Daoy (cell line): ENCODE data around the gene GOLPH3. TPM values are rescaled to one million over a fixed set of nuclear protein-coding genes. Genes with fewer than 3 reads are reported as not detected.

Experiments
- DNase-seq: peaks from one replicate; pipeline ENCODE4 v3.0.0-alpha.2; 2015; ENCODE audit warnings: low read depth
- total RNA-seq: library from RNA; depleted of rRNA; stranded (reverse); fragments of >200 nt; shearing (Covaris generic); gene quantifications from 2 replicates; pipeline ENCODE4 v1.2.3, GENCODE V29; 2014

Gene GOLPH3
- total RNA-seq, 1 experiment from 2014 or later = 54.3 TPM

DNA sequence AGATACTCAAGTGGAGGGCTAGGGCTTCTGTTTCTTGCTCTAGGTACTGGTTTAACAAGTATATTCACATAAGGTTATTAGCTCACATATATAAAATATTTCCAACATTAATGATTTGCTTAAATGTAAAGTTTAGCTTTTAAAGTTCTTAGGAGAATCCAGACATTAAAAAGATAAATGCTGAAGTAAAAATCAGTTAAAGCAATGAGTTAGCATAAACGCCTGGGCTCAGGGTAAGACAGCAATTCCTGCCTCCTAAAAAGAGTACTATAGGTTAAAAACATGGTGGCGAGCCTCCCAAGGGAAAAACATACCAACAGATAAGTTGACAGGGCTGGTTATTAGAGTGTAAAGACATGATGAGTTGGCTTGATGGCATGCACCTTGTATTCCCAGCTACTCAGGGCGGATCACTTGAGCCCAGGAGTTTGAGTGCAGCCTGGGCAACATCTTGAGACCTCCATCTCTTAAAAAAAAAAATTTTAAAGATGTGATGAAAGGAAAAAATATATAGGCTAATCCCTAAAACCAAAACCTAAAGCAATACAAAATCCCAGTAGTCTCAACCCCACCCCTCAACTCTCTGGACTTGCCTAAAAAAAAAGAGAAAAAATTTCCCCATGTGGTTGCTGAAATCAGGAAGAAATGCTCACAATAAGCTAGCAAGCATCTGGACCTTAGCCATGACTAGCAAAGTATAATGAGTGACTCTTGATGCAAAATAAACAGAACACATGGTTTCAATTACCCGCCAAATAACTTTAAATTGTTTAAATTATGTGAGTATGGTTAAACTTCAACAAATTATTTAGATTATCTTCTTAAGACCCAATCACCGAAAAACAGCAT is 3.6 kb downstream of the GOLPH3 start:
- peak; percentile 10 for DNase-seq

GRCh38 chr5:32168460-32169033 is 5.6 kb downstream of the GOLPH3 start:
- DNase-seq = no peak

DNA sequence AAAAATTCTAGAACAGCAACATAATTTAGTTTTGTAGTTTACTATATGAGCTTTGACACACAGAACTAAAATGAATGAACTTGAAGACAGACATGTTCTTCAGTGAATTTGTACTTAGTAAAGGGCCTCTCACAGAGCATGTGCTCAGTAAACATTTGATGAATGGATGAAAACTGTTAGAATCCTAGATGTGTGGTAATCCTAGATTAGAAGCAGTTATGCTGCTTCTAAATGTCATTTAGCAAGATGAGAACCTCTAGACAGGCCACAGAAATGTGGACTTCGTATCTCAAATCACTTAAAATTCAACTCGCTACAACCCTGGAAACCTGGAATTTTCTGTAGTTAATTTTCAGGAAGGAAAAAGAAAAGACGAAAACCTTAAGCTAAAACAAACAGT is 8.5 kb downstream of the GOLPH3 start:
- DNase-seq = no peak

DNA sequence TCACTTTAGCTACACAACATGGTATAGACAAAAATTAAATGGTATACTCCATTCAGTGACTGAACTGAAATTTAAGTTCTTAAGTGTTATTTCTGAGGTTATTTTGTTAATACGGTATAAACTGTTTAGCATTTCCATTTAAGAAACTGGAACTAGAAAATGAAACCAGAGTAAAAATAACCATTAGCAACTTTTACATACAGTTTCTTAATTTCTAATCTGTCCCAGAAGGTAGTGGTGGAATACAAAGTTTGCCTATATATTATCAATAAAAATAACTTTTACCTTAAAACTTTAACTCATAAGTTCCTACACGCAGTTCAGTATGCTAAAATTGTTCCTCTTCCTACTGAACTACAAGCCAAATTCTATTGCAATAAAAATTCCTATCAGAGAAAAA is 10.3 kb downstream of the GOLPH3 start:
- no peak for DNase-seq

DNA sequence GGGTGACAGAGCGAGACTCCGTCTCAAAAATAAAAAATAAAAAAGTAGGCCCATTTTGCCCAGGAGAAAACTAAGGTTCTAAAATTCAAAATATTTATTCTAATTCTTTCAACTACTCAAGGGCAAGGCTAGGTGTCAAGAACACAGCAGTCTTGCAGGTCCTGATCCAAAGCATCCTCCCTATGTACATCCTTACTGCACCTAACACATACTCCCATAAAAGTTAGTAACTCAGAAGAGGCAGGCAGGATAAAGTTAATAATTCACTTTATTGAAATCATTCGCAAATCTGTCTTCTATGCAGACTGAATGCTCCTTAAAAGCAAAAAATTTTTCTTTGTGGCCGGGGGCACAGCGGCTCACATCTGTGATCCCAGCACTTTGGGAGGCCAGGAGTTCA is 11.1 kb downstream of the GOLPH3 start:
- DNase-seq = no peak

GRCh38 chr5:32160228-32160627 is 13.9 kb downstream of the GOLPH3 start:
- DNase-seq = no peak

DNA sequence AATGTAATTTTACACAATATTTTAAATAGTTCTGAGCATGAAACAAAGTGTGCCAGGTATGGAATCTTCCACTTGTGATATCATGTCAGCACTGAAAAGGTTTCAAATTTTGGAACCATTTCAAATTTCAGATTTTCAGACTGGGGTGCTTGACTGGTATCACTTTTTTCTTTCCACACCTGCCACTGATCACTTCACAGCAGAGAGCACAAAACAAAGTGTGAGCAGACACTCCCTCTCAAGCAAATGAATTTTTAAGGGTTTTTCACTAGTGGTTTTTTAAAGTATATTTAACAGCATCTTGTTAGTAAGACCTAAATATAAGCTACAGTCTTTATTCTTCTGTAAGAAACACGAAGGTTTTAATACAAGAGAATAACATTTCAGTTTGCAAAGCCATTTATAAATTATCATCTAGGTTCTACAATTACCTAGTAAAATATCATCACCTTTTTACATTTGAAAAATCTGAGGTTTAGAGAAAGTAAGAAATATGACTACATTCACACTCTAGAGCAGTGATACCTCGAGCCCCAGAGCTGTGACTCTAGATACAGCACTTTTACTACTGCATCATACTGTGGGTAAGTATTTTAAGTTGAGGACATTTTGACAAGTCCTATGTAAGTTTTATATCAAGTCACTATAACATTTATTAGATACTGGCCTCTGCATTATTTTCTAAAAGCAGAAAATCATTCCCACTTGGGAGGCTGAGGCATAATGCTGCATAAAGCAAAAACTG is 14.6 kb downstream of the GOLPH3 start:
- no peak for DNase-seq

GRCh38 chr5:32158679-32158975 is 15.5 kb downstream of the GOLPH3 start:
- DNase-seq = no peak

GRCh38 chr5:32157078-32157477 is 17.0 kb downstream of the GOLPH3 start:
- DNase-seq = no peak

- peak; percentile 3 for DNase-seq
Measured at GRCh38 chr5:32156635-32157034, 17.5 kb downstream of the GOLPH3 start.

DNA sequence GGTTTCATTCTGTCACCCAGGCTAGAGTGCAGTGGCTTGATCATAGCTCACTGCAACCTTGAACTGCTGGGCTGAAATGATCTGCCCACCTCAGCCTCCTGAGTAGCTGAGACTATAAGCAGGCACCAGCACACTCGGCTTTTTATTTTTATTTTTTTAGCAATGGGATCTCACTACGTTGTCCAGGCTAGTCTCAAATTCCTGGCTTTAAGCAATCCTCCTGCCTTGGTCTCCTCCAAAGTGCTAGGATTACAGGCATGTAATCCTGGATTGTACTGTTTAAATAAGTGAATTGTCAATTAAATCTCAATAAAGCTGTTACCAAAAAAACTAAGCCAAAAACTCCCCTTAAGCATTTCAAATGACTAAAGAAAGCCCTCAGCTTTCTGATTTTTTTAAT is 18.9 kb downstream of the GOLPH3 start:
- no peak for DNase-seq

DNA sequence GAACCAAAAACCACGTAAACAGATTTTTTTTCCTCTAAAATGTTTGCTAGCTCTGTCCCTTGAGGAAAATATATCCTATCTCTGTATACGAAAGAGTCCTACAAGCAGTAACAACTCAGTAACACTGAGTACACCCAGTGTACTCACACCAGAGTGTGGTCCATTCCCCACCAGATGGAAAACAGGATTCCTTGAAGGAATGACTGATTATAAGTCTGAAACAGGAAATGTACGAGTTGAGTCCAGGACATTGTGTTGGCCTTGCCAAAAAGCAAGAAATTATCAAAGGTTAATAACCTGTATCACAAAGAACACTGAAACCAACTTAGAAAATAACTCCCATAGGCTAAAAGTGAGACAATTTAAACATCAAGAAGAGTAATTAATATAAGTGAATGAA is 20.4 kb downstream of the GOLPH3 start:
- no peak for DNase-seq

DNA sequence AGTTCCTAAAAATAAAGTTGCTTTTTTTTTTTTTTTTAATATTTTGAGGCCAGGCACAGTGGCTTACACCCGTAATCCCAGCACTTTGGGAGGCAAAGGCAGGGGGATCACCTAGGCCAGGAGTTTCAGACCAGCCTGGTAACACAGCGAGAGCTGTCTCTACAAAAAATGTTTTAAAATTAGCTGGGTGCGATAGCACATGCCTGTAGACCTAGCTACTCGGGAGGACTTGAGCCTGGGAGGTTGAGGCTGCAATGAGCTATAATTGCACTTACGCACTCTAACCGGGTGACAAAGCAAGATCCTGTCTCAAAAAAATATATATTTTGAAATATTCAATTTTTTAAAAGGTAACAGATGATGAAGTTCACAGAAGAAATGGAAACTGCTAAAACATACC is 22.9 kb downstream of the GOLPH3 start:
- no peak for DNase-seq

DNA sequence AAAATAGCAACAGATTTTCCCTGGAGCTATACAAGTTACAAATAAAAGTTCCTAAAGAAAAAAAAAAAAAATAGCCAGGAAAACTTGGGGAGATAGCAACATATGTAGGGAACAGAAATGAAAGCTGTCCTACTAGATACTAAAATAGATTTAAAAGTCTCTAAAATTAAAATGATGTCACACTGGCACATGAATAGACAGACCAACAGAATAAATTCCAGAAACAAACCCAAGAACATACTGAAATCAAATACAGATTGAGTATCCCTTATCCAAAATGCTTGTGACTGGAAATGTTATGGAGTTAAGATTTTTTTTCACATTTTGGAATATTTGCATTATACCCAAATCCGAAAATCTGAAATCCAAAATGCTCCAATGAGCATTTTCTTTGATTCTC is 23.8 kb downstream of the GOLPH3 start:
- no peak for DNase-seq

- DNase-seq = no peak
Measured at GRCh38 chr5:32147959-32148358, 26.2 kb downstream of the GOLPH3 start.

- DNase-seq = no peak
Measured at GRCh38 chr5:32147236-32147635, 26.9 kb downstream of the GOLPH3 start.

DNA sequence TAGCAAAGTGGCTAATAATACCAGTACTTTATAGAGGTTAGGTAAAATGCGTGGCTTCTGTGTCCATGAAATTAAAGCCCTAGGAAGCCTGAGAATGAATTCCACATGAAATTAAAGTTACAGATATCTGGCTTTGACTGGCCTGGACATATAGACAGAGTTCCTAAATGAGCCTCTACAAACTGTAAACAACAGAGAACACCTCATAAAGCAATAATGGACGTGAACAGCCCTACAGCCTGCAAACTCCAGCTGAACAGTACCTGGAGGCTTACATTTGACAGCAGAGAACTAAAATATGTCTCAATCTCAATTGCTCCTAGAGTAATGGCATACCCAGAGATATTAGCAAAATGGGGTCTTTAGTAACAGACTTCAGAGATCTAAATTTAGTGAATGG is 28.7 kb downstream of the GOLPH3 start:
- no peak for DNase-seq

DNA sequence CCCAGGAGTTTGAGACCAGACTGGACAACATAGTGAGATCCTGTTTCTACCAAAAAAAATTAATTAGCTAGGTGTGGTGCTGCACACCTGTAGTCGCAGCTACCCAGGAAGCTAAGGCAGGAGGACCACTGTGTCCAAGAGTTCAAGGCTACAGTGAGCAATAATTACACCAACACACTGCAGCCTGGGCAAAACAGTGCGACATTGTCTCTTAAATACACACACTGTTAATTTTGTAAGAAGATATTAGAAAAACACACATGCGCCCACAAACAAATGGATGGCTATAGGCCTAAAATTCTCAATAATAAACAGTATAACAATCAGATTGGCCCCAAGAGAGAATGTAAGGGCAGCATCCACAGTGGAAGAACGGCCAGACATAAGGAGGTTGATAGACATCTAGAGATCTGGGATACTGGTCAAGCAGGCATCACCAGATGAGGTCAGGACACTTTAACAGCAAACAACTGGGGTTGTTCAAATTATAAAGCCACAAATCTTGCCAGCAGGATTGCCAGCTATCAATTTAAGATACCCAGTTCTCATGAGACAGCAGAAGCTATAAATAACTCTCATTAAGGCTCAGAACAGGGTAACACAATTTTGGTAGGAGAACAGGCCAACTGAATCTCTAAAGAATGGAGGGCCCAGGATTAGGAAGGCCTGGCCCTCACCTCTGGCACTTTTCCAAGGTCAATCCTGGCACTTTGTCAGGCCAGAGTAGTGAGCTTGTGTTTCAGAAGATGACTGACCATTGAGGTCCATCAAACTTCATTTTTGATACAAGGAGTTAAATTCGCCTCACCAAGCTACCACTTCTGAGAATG is 29.5 kb downstream of the GOLPH3 start:
- no peak for DNase-seq

DNA sequence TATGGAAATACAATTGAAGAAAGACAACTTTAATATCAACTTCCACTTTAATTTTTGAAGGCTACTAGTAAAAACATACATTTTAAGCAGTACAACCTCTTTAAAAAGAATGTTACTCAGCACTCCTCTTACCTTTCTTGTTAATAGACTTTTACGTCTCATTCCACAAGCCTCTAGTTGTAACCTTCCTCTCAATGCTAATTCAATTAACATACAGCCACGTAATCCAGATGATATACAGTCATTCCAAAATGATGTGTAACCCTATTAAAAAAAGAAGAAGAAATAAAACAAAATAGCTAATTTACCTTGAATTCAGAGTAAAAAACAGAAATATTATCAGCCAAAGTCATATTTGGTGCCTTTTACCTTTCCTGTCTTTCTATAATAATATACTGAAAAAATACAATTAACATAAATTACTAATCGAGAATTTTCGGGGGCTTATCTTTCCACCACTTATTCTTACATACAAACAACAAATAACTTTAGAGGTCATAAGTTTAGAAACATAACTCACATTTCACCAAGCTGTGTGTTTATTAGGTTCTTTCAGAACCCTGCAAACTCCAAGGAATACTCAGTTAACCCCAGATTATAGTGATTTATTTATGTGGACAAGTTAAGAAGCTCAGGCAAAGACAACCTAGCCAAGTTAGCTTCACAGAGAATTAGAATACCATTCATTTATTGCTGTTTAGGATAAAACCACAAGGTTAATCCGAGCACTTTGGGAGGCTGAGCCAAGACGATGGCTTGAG is 30.3 kb downstream of the GOLPH3 start:
- no peak for DNase-seq

- peak; percentile 37 for DNase-seq
Measured at GRCh38 chr5:32138839-32139493, 35.2 kb downstream of the GOLPH3 start.

DNA sequence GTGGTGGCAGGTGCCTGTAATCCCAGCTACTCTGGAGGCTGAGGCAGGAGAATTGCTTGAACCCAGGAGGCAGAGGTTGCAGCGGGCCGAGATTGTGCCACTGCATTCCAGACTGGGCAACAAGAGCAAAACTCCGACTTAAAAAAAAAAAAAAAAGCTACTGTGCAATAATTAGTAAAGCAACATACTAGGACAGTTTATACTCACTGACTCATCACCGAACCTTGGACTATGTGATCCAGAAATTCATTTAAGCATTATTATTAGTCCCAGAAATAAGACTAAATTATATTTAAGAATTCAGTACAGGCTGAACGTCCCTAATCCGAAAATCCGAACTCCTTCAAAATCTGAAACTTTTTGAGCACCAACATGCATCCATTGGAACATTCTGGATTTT is 37.8 kb downstream of the GOLPH3 start:
- no peak for DNase-seq
